Measurements from ENCODE around the gene TBCD. TPM values are rescaled to one million over a fixed set of nuclear protein-coding genes. Genes with fewer than 3 reads are reported as not detected.

TBCD gene
- total RNA-seq, 4 donors from 2014 or later: 30.5 to 94.3 (median 51.8) TPM

DNA sequence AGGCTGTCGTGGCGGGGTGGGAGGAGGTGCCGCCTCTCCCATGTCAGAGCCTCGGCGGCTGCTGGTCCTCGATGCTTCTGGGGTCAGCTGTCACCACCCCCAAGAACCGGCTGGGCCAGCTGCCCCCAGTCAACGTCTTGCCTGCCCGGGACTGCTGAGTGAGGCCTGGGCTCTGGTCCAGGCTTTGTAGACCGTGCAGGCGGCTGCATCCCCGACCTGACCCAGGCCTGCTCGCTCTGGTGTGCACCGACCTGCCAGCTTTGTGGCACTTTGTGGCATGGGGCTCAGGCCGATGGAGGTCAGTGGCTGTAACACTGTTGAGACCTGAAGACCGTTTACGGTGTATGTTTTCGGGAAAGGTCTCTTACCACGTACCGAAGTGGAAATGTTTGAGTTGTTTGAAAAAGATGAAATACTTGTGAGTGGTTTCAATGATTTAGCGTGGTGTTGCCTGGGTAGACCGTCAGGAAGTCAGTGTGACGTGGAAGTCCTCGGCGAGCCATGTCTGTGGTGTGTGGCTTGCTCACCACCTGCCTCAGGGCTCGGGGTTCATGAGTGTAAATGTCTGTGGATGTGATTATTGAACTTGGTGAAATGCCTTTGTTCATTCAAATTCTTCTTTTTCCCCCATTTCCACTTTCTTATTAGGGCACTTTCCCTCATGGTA lies 141.2 kb downstream of the TBCD start:
- ATAC-seq (ENCODE audit: low FRiP score) (no peak), DNase-seq (ENCODE audit: low spot score) (no peak)
- TF ChIP-seq, protein P1, sequence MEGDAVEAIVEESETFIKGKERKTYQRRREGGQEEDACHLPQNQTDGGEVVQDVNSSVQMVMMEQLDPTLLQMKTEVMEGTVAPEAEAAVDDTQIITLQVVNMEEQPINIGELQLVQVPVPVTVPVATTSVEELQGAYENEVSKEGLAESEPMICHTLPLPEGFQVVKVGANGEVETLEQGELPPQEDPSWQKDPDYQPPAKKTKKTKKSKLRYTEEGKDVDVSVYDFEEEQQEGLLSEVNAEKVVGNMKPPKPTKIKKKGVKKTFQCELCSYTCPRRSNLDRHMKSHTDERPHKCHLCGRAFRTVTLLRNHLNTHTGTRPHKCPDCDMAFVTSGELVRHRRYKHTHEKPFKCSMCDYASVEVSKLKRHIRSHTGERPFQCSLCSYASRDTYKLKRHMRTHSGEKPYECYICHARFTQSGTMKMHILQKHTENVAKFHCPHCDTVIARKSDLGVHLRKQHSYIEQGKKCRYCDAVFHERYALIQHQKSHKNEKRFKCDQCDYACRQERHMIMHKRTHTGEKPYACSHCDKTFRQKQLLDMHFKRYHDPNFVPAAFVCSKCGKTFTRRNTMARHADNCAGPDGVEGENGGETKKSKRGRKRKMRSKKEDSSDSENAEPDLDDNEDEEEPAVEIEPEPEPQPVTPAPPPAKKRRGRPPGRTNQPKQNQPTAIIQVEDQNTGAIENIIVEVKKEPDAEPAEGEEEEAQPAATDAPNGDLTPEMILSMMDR (IDR thresholded peaks at IDR 0.05): no peak

DNA sequence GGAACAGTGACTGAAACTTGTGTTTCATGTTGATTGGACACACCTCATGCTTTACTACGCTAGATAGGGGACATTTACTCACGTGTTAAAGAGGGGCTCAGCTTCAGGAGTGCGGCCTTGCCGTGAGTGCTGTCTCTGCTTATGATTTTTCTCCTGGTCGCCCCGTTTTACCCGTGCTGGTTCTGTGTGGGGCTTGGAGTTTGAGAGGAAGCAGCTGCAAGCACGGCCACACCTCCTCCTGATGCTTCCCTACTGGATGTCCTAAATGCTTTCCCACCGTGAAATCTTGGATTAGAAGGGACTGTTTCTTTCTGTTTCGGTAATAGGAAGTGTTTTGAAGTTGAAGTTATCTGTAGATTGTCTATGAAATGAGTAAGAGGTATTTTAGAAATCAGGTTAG lies 141.9 kb downstream of the TBCD start:
- DNase-seq (ENCODE audit: low spot score) (no peak), ATAC-seq (ENCODE audit: low FRiP score) (no peak)
- TF ChIP-seq, protein P1 (IDR thresholded peaks at IDR 0.05): no peak

DNA sequence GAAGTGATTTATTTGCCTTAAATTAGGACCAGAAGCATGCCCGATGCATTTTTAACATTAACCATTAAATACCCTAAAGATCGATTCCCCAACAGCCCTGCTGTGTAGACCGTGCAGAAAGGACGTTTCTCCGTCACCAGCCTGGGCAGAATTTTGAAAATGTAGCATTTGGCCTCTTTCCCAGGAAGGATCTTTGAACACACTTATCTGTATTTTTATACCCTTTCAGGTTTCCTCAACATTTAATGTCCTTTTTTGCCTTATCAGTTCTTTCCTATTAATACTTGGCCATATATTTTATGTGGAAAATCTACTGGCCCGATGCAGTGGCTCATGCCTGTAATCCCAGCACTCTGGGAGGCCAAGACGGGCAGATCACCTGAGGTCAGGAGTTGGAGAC lies 142.5 kb downstream of the TBCD start:
- DNase-seq (ENCODE audit: low spot score) (no peak), ATAC-seq (ENCODE audit: low FRiP score) (no peak)
- TF ChIP-seq, protein P1 (IDR thresholded peaks at IDR 0.05): no peak

DNA sequence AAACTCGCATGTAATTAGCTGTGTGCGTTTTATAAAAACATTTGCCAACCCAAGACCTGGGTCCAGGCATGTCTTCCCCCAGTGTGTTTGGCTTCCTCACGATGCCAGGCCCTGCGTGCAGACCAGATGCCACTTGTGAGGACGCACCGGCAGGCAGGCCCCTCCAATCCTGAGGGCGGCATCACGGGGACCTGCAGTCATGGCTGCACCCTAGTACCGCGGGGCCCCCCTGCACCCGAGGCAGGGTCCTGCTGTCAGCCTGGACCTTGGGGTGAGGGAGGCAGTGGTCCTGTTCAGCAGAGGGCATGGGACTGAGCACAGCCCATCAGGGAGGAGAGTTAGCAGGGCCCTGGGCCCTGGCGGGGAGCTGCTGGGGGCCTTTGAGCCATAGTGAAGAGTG lies 143.2 kb downstream of the TBCD start:
- DNase-seq (ENCODE audit: low spot score): no peak
- TF ChIP-seq, protein P1 (IDR thresholded peaks at IDR 0.05): no peak
- ATAC-seq (ENCODE audit: low FRiP score): no peak

DNA sequence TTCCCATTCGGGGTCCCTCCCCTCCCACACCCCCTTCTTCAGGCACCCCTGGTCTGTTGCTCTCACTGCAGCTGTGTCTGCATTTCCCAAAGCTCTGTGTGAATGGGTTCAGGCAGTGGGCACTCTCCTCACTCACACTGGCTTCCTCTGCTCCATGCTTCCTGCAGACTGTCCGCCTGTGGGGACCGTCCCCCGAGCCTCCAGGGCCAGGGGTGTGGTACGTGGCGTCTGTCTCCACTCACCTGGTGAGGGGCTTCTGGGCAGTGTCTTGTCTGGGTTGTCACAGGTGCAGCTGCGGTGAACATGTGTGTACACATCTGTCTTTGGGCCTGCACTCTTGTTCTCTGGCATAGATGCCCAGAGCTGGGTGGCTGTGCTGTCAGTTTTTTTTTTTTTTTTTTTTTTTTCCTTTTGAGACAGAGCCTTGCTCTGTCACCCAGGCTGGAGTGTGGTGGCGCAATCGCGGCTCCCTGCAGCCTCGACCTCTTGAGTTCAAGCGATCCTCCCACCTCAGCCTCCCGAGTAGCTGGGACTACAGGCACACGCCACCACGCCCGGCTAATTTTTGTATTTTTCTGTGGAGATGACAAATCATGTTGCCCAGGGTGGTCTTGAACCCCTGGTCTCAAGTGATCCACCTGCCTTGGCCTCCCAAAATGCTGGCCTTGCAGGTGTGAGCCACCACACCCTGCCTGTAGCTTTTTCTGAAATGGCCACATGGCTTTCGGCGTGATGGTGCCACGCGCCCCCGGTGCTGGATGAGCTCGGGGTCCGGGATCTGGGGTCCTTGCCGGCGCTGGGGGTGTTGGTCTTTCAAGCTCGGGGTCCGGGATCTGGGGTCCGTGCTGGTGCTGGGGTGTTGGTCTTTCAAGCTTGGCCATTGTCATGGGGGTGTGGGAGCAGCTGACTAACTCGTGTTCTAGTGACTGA lies 144.5 kb downstream of the TBCD start:
- DNase-seq (ENCODE audit: low spot score) (no peak), ATAC-seq (ENCODE audit: low FRiP score) (no peak)

DNA sequence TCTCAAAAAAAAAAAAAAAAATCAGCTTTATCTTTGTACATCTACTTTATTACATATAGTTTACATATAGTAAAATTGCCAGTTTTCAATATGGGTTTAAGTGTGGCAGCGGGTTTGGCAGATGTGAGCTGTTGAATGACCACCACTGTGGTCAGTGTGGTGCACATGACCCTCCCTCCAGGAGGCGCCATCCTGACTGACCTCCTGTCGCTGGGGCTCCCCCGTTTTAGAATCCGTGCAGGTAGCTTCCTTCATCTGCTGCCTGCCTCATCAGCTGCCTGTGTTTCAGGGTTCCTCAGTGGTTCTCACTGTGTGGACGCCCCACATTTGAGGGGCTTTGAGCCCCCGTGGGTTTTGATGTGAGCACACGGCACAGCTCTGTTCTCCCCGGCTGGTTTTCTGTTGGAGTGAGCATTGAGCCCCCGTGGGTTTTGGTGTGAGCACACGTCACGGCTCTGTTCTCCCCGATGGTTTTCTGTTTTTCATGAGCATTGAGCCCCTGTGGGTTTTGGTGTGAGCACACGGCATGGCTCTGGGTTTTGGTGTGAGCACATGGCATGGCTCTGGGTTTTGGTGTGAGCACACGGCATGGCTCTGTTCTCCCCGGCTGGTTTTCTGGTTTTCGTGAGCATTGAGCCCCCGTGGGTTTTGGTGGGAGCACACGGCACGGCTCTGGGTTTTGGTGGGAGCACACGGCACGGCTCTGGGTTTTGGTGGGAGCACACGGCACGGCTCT lies 145.8 kb downstream of the TBCD start:
- ATAC-seq (ENCODE audit: low FRiP score): no peak
- DNase-seq (ENCODE audit: low spot score): no peak
- TF ChIP-seq, protein P1 (IDR thresholded peaks at IDR 0.05): no peak

More for the DNA sequence above, 144.5 kb downstream of the TBCD start:
- TF ChIP-seq, protein P1 (IDR thresholded peaks at IDR 0.05): no peak

Measured in omental fat pad (tissue), 4 donors.